ENCODE data around the gene RNFT1.
"Not testable (repeated sequence)": the region's sequence is repeated elsewhere in the genome, so short reads cannot be mapped to it uniquely, and the experiment has no call there.

Gene RNFT1

GRCh38 chr17:59930121-59930520, 34.4 kb downstream of the RNFT1 start:
- peaks cover 67% of the 10 kb centered on the region for H3K36me3 ChIP-seq (ENCODE audit: control insufficient read depth, insufficient read depth, low read length)
- not testable (repeated sequence) for H3K27ac ChIP-seq (ENCODE audit: low read depth, low read length, severe bottlenecking); H3K4me1 ChIP-seq (ENCODE audit: control insufficient read depth, insufficient read depth, low read length, poor library complexity, severe bottlenecking); H3K4me3 ChIP-seq (ENCODE audit: extremely low read depth, insufficient read depth, low read length, poor library complexity, severe bottlenecking); H3K9me3 ChIP-seq (ENCODE audit: control insufficient read depth, low read length)
- no CpG with 5 or more reads among the region's 2 CpGs for WGBS, 2 experiments (ENCODE audit: insufficient coverage in 2 of 2)

- peaks cover 71% of the 10 kb centered on the region for H3K36me3 ChIP-seq (ENCODE audit: control insufficient read depth, insufficient read depth, low read length)
- H3K9me3 ChIP-seq (ENCODE audit: control insufficient read depth, low read length); H3K27ac ChIP-seq (ENCODE audit: low read depth, low read length, severe bottlenecking); H3K4me3 ChIP-seq (ENCODE audit: extremely low read depth, insufficient read depth, low read length, poor library complexity, severe bottlenecking); H3K4me1 ChIP-seq (ENCODE audit: control insufficient read depth, insufficient read depth, low read length, poor library complexity, severe bottlenecking): not testable (repeated sequence)
- 100% methylated on average over 3 to 4 of the region's 5 CpGs for WGBS, 2 experiments (ENCODE audit: insufficient coverage in 2 of 2)
Observed at GRCh38 chr17:59920637-59921036, 43.9 kb downstream of the RNFT1 start.

DNA sequence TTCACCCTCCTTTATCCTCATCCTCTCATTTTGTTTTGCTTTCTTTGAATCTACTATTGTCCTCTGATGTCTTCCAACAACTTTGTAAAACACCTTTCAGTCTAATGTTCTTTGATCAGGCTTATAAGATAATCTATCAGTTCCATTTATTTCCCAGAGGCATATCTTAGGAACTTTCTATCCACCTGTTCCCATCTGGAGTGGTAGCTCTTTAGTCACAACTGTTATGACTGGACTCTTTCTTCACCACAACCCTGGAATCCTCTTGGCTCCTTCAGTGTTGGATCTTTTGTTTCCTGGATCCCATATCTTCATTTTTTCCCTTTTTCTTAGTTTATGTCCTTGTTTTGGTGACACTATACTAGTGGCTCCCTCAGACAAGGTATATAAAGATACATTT, 48.1 kb downstream of the RNFT1 start:
- H3K4me3 ChIP-seq (ENCODE audit: extremely low read depth, insufficient read depth, low read length, poor library complexity, severe bottlenecking) = no peak overlapping the region
- H3K27ac ChIP-seq (ENCODE audit: low read depth, low read length, severe bottlenecking) = no peak overlapping the region
- H3K9me3 ChIP-seq (ENCODE audit: control insufficient read depth, low read length) = no peaks in the 10 kb centered on the region
- H3K4me1 ChIP-seq (ENCODE audit: control insufficient read depth, insufficient read depth, low read length, poor library complexity, severe bottlenecking) = no peaks in the 10 kb centered on the region
- H3K36me3 ChIP-seq (ENCODE audit: control insufficient read depth, insufficient read depth, low read length) = peaks cover 84% of the 10 kb centered on the region

GRCh38 chr17:59914274-59914854, 50.2 kb downstream of the RNFT1 start:
- Histone ChIP-seq H3K36me3 (ENCODE audit: control insufficient read depth, insufficient read depth, low read length) (peaks cover 70% of the 10 kb centered on the region), H3K27ac (ENCODE audit: low read depth, low read length, severe bottlenecking) (no peak overlapping the region), H3K9me3 (ENCODE audit: control insufficient read depth, low read length) (no peaks in the 10 kb centered on the region), H3K4me1 (ENCODE audit: control insufficient read depth, insufficient read depth, low read length, poor library complexity, severe bottlenecking) (no peaks in the 10 kb centered on the region), H3K4me3 (ENCODE audit: extremely low read depth, insufficient read depth, low read length, poor library complexity, severe bottlenecking) (no peak overlapping the region)
- no CpG with 5 or more reads among the region's 1 CpG for WGBS, 2 experiments (ENCODE audit: insufficient coverage in 2 of 2)

- no peaks in the 10 kb centered on the region for H3K4me1 ChIP-seq (ENCODE audit: control insufficient read depth, insufficient read depth, low read length, poor library complexity, severe bottlenecking)
- 95% methylated on average over 3 of the region's 3 CpGs; no CpG with 5 or more reads in 1 of the 2 experiments for WGBS, 2 experiments (ENCODE audit: insufficient coverage in 2 of 2)
Observed at GRCh38 chr17:59907467-59907866, 57.1 kb downstream of the RNFT1 start.

GRCh38 chr17:59903455-59903854, 61.1 kb downstream of the RNFT1 start:
- H3K4me1 ChIP-seq (ENCODE audit: control insufficient read depth, insufficient read depth, low read length, poor library complexity, severe bottlenecking) = no peaks in the 10 kb centered on the region
- no CpG with 5 or more reads among the region's 2 CpGs for WGBS, 2 experiments (ENCODE audit: insufficient coverage in 2 of 2)
- H3K27ac ChIP-seq (ENCODE audit: low read depth, low read length, severe bottlenecking) = no peak overlapping the region
- no peak overlapping the region for H3K4me3 ChIP-seq (ENCODE audit: extremely low read depth, insufficient read depth, low read length, poor library complexity, severe bottlenecking)
- H3K9me3 ChIP-seq (ENCODE audit: control insufficient read depth, low read length) = no peaks in the 10 kb centered on the region
- peaks cover 22% of the 10 kb centered on the region for H3K36me3 ChIP-seq (ENCODE audit: control insufficient read depth, insufficient read depth, low read length)

More at GRCh38 chr17:59907467-59907866, 57.1 kb downstream of the RNFT1 start:
- H3K36me3 ChIP-seq (ENCODE audit: control insufficient read depth, insufficient read depth, low read length) = peaks cover 30% of the 10 kb centered on the region
- no peak overlapping the region for H3K4me3 ChIP-seq (ENCODE audit: extremely low read depth, insufficient read depth, low read length, poor library complexity, severe bottlenecking)
- H3K9me3 ChIP-seq (ENCODE audit: control insufficient read depth, low read length) = no peaks in the 10 kb centered on the region
- no peak overlapping the region for H3K27ac ChIP-seq (ENCODE audit: low read depth, low read length, severe bottlenecking)
